ENCODE results near the gene ACOT13.
"Not testable (repeated sequence)": the region's sequence is repeated elsewhere in the genome, so short reads cannot be mapped to it uniquely, and the experiment has no call there.

ACOT13 gene

DNA sequence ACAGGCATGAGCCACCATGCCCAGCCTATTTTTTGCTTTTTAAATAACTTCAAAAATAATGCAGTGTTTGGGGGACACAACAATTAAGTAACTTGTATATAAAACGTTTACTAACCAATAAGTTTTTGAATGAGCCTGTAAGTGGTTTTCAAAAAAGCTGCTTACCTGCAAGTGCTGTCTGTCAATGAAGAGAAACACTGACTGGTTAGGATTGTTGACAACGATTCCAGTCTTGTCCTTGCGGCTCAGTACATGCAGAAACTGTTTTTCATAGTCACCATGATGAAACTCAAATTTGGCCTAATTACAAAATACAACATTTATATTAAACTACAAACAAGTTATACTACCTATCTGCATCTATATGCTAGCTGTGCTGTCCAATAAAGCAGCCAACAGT is 41.7 kb downstream of the ACOT13 start:
- Histone ChIP-seq H3K4me1 (ENCODE audit: control insufficient read depth, low read length) (peaks cover 5% of the 10 kb centered on the region), H3F3A (ENCODE audit: control insufficient read depth, insufficient read depth) (peaks cover 25% of the 10 kb centered on the region), H3K27ac (ENCODE audit: low read depth, low read length) (no peak overlapping the region), H3K36me3 (ENCODE audit: control insufficient read depth, low read length) (peaks cover 99% of the 10 kb centered on the region), H3K4me3 (ENCODE audit: low read length) (no peak overlapping the region), H3K79me2 (ENCODE audit: control insufficient read depth, low read length) (peaks cover 41% of the 10 kb centered on the region), H4K20me1 (ENCODE audit: control insufficient read depth, insufficient read depth, low read depth, low read length) (peaks cover 6% of the 10 kb centered on the region; the same call in 1 of the 2 replicates), H3K9me2 (replicated peaks; ENCODE audit: control insufficient read depth, low read length) (no peaks in the 10 kb centered on the region), H3K27me3 (ENCODE audit: control insufficient read depth, low read length) (no peaks in the 10 kb centered on the region), H3K4me2 (ENCODE audit: low read length) (no peak overlapping the region), H3K9me3 (ENCODE audit: control insufficient read depth, insufficient read depth, low read length) (no peaks in the 10 kb centered on the region)
- TF ChIP-seq CTCF (IDR thresholded peaks at IDR 0.05; ENCODE audit: low read depth, low read length, poor library complexity, severe bottlenecking) (no peak), EZH2phosphoT487 (IDR thresholded peaks at IDR 0.05; ENCODE audit: borderline replicate concordance, low read length) (no peak)

DNA sequence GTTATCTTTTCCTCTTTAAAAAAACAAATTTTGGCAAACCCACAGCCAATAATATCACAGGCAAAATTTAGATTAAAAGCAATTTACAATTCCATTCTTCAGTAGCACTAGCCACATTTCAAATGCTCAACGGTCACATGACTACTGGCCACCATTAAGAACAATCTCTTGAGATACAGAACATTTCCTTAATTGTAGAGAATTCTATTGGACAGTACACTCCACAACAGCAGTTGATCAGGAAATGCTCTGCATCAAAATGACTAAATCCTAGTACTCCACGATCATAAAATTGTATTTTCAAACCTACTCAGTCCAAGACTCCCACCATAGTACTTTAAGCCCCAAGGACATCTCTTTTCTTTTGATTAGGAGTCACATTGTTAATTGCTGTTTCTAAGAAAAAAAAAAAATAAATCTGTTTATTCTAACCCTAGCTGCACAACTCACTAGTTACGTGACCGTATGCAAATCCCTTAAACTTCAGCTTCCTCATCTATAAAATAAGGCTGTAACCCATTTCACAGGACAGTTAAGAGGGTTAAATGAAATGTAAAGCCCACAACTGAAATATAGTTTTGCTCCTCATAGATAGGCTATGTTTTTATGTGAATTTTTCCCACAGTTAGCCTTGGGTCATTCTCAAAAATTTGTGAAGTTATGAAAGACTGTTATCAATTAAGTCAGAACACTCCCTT is 42.3 kb downstream of the ACOT13 start:
- TF ChIP-seq EZH2phosphoT487 (IDR thresholded peaks at IDR 0.05; ENCODE audit: borderline replicate concordance, low read length) (no peak), CTCF (IDR thresholded peaks at IDR 0.05; ENCODE audit: low read depth, low read length, poor library complexity, severe bottlenecking) (no peak)
- Histone ChIP-seq H3K36me3 (ENCODE audit: control insufficient read depth, low read length) (peaks cover 99% of the 10 kb centered on the region), H3K9me3 (ENCODE audit: control insufficient read depth, insufficient read depth, low read length) (no peaks in the 10 kb centered on the region), H3K4me2 (ENCODE audit: low read length) (no peak overlapping the region), H3K4me3 (ENCODE audit: low read length) (no peak overlapping the region), H4K20me1 (ENCODE audit: control insufficient read depth, insufficient read depth, low read depth, low read length) (peaks cover 6% of the 10 kb centered on the region; the same call in 1 of the 2 replicates), H3K27me3 (ENCODE audit: control insufficient read depth, low read length) (no peaks in the 10 kb centered on the region), H3K79me2 (ENCODE audit: control insufficient read depth, low read length) (peaks cover 46% of the 10 kb centered on the region), H3K27ac (ENCODE audit: low read depth, low read length) (no peak overlapping the region), H3K9me2 (replicated peaks; ENCODE audit: control insufficient read depth, low read length) (no peaks in the 10 kb centered on the region), H3F3A (ENCODE audit: control insufficient read depth, insufficient read depth) (peaks cover 27% of the 10 kb centered on the region), H3K4me1 (ENCODE audit: control insufficient read depth, low read length) (no peaks in the 10 kb centered on the region; the same call in 1 of the 2 replicates)

- H4K20me1 ChIP-seq (ENCODE audit: control insufficient read depth, insufficient read depth, low read depth, low read length), result peaks cover 6% of the 10 kb centered on the region; the same call in 1 of the 2 replicates
Observed at GRCh38 chr6:24710519-24711303, 43.8 kb downstream of the ACOT13 start.

DNA sequence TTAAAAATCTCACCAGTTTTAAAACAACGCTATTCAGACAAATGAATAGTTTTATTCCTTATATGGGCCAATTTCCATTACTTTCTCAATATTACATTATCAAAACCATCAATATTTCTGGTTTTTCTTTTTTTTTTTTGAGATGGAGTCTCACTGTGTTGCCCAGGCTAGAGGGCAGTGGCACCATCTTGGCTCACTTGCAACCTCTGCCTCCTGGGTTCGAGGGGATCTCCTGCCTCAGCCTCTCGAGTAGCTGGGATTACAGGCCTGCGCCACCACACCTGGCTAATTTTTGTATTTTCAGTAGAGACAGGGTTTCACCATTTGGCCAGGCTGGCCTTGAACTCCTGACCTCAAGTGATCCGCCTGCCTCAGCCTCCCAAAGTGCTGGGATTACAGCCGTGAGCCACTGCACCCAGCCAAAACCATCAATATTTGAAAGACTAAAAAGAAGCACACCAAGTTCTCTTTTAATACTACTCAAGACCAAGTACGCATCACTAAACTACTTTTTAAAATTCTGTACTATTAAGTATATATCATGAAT is 49.8 kb downstream of the ACOT13 start:
- H3K4me2 ChIP-seq (ENCODE audit: low read length), result peak overlapping the region; percentile 86
- H3K4me3 ChIP-seq (ENCODE audit: low read length), result peak overlapping the region; percentile 94
- peaks cover 22% of the 10 kb centered on the region for H4K20me1 ChIP-seq (ENCODE audit: control insufficient read depth, insufficient read depth, low read depth, low read length)

More at GRCh38 chr6:24710519-24711303, 43.8 kb downstream of the ACOT13 start:
- Histone ChIP-seq H3K4me2 (ENCODE audit: low read length) (no peak overlapping the region), H3K79me2 (ENCODE audit: control insufficient read depth, low read length) (peaks cover 62% of the 10 kb centered on the region), H3K4me3 (ENCODE audit: low read length) (no peak overlapping the region), H3K9me3 (ENCODE audit: control insufficient read depth, insufficient read depth, low read length) (no peaks in the 10 kb centered on the region), H3K9me2 (replicated peaks; ENCODE audit: control insufficient read depth, low read length) (no peaks in the 10 kb centered on the region), H3K27ac (ENCODE audit: low read depth, low read length) (no peak overlapping the region), H3K27me3 (ENCODE audit: control insufficient read depth, low read length) (no peaks in the 10 kb centered on the region), H3K4me1 (ENCODE audit: control insufficient read depth, low read length) (0 out of 2 replicates have a peak, but pooled peaks cover 4% of the 10 kb centered on the region), H3K36me3 (ENCODE audit: control insufficient read depth, low read length) (peaks cover 99% of the 10 kb centered on the region), H3F3A (ENCODE audit: control insufficient read depth, insufficient read depth) (peaks cover 19% of the 10 kb centered on the region)
- TF ChIP-seq EZH2phosphoT487 (IDR thresholded peaks at IDR 0.05; ENCODE audit: borderline replicate concordance, low read length), result no peak
- TF ChIP-seq CTCF (IDR thresholded peaks at IDR 0.05; ENCODE audit: low read depth, low read length, poor library complexity, severe bottlenecking), result no peak

More for the DNA sequence above, 49.8 kb downstream of the ACOT13 start:
- not testable (repeated sequence) for H3K9me3 ChIP-seq (ENCODE audit: control insufficient read depth, insufficient read depth, low read length); H3K27me3 ChIP-seq (ENCODE audit: control insufficient read depth, low read length); H3K9me2 ChIP-seq (replicated peaks; ENCODE audit: control insufficient read depth, low read length); H3K27ac ChIP-seq (ENCODE audit: low read depth, low read length)
- peaks cover 42% of the 10 kb centered on the region for H3K4me1 ChIP-seq (ENCODE audit: control insufficient read depth, low read length)
- H3K36me3 ChIP-seq (ENCODE audit: control insufficient read depth, low read length), result peaks cover 86% of the 10 kb centered on the region
- peaks cover 13% of the 10 kb centered on the region; the same call in 1 of the 2 replicates for H3F3A ChIP-seq (ENCODE audit: control insufficient read depth, insufficient read depth)
- H3K79me2 ChIP-seq (ENCODE audit: control insufficient read depth, low read length), result peaks cover 89% of the 10 kb centered on the region
